Stimulated activated CD4-positive, alpha-beta T cell treated with anti-CD3 and anti-CD28 coated beads, Interleukin-1b, Interleukin-23, amount 100 ng/mL, for 4 hours (primary cell): ENCODE data around the gene SRPK1.

ENCODE experiments used
- DNase-seq, 2 donors: peaks; one replicate each; pipeline ENCODE4 v3.0.0-alpha.2; 2020; ENCODE audit warnings: low read depth in 2 of 2

The SRPK1 gene

DNA sequence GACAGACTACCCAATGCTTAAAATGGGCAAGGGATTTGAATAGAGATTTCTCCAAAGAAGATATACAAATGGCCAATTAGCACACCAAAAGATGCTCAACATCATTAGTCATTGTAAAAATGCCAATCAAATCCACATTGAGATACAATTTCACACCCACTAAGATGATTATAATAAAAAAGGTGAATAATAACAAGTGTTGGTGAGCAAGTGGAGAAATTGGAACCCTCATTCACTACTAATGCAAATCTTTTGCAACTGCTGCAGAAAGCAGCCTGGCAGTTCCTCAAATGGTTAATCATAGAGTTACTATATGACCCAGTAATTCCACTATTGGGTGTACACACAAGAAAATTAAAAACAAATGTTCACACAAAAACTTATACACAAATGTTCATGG lies 103.4 kb downstream of the SRPK1 start:
- DNase-seq: no peak

DNA sequence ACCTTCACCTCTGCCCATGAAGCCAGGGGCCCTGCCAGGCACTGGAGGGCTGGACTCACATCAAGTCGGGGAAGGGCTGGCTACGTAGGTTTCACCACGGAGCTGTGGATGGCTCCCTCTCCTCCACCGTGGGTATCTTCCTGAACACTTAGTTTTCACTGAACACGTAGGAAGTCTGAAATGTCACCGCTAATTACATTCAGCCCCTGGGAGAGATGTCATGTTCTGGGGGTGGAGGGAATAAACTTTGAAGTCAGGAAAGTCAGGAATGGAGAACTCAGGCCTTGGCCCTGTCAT lies 109.3 kb downstream of the SRPK1 start:
- no peak for DNase-seq

DNA sequence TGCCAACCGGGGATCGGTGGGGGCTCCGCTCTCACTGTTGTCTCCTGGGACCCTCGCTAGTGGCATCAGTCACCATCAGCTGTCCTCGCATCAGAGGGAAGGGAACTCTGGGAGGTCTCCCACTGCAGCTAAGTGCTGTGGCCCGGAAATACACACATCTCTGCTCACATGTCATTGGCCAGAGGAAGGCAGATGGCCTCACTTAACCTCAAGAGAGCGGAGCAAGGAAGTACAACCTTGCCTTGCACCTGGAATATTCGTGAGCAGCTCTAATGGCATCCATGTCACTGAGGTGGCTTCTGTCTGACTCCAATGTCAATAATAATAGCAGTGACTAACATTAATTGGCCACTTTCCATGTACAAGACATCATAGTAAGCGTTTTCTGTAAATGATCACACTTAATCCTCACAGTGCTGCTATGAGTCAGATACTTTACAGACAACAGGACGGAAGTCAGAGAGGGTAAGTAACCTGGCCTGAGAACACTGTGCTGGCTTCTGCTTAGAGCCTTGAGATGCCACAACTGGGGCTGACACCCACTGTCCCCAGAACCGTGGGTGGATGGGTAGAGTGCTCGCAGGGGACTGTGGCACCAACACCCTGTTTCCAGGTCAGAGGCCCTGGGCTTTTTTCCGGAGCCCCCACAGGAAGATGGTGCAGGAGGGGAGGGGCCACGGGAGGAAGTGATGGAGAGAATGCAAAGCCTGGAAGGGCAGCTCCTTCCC lies 109.8 kb downstream of the SRPK1 start:
- DNase-seq: no peak

DNA sequence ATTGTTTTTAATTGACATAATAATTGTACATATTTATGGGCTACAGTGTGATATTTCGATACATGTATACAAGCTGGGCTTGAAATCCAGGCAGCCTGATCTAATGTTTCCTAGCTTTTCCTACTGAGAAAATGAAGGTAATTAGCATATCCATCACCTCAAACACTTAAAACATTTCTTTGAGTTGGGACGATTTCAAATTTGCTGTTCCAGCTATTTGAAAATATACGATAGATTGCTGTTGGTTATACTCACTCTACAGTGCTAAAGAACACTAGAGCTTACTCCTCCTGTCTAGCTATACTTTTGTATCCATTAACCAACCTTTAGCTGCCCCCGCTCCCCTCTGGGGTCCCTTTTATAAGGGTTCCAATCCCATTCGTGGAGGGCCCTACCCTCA lies 111.1 kb downstream of the SRPK1 start:
- DNase-seq: no peak

DNA sequence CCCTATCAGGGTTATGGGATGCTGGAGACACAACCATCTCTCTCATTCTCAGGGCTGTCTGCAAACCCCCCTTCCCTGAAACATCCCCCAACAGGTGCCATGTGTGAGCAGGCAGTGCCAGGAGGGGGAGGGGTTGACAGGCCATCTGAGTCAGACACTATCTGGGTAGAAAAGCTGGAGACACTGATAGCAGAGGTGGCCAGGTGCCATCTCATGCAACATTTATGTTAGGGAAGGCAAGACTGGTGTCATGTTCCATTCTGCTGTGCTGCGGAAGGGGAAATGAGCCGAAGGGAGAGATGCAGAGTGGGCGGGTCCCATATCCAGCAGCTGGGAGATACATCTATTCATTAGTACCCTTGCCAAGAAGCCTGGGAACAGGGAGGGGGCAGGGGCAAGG lies 112.2 kb downstream of the SRPK1 start:
- DNase-seq: no peak

DNA sequence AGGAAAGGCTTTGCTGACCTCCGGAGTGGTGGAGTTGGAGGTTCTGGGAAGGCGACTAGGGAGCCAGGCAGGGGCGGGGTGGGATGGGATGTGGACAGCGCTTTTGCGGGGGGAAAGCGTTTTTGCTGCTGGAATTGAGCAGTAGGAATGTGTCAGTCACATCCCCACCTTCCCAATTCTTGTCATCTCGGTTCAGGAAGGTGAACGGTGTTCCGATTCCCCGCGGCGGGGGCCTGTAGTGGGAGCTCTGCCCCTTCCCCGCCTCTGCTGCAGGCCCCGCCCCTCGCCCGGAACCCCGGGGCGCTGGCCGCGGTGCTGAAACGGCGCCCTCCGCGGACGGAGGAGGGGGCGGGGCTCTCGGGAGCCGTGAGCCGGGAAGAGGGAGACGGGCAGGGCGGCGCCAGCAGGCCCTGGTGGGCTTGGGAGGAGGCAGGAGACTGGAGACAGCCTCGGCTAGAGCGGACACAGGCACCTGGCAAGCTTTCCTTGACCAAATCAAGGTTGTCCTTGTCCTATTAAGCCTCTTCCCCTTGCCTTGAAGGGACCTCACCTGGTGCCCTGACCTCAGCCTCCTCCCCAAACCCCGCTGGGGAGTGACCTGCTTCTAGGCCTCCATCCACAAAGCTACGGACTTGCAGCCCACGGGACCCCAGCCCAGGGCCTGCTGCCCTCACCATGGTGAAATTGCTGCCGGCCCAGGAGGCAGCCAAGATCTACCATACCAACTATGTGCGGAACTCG lies 115.7 kb downstream of the SRPK1 start, which contains the start of gene LHFPL5:
Gene LHFPL5 (plus strand): TSS at position 357 of the 741 bp plus-strand sequence. CDS start 319 bp downstream, at position 676.
- DNase-seq: peak; percentile 10 to 42

DNA sequence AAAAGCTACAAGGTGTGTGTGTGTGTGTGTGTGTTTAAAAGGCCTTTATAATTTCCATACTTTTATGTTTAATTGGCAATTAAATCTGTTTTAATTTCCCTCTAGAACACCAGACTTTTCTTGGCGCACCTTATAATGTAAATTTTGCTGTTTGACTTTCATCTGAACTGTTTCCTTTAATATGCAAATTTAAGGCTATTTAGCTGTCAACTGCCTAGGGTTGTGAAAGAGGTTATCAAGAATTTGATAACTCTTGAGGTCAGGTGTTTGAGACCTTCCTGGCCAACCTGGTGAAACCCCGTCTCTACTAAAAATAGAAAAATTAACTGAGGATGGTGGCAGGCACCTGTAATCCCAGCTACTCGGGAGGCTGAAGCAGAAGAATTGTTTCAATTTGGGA lies 119.8 kb downstream of the SRPK1 start:
- DNase-seq: no peak

DNA sequence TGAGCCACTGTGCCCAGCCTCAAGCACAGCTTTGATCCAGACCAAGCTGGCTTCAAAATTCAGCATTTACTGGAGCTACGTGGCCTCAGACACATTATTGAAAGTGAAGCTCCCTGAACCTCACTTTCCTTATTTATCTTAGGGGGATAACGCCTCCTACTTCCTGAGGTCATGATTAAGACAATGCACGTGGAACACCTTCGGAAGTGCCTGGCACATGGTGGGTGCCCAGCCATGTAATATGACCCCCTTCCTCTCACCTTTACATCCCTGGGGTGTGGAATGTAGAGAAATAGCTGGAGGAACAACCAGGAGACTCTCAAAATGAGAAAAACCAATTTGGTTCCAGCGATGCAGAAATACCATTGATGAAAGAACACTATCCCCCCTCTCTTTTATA lies 122.2 kb downstream of the SRPK1 start:
- no peak for DNase-seq

DNA sequence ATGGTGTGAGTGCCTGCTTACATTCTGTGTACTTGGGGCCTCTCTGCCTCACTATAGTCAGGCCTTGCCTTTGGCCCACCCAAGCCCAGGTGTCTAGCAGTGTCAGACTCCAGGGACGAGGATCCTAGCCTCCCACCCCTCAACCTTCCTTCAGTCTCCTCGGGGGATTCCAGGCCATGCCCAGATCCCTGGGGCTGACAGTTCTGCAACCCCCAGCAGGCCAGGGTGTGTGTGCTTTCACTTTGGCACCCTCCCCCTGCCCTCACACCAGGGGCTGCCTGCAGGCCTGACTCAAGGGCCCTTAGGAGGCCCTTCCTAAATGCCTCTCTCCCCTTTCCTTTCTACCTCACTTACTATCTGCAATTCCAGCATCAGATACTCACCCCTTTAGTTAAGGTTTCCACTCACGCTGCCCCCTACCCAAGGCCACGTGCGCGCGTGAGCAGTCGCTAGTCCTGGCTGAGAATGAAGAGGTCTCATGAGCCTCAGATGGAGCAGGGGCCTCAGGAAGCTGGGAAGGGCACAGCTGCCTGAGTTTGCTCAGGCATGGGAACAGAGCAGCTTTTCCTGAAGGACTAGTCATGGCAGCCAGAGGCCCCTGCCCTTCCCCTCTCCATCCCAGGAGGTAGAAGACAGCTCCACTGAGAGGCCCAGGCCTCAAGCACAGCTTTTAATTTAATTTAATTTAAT lies 122.9 kb downstream of the SRPK1 start:
- DNase-seq: no peak

DNA sequence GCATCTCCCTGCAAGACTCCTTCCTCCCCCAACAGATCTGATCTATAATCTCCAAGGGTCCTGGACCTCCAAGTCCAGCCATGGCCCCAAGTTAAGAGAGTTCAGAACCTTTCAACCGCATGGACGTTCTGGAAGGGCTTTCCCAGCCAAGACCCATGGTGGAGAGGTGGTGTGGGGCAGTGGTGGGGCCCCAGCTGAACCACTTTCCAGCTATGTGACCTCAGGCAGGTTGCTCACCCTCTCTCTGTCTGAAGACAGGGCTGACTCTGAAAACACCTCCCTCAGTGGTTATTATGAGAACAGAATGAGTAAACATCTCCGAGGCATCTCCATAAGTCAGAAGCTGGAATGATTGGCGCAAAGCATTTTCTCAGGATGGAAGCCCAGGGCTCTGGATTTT lies 124.7 kb downstream of the SRPK1 start:
- DNase-seq: no peak

DNA sequence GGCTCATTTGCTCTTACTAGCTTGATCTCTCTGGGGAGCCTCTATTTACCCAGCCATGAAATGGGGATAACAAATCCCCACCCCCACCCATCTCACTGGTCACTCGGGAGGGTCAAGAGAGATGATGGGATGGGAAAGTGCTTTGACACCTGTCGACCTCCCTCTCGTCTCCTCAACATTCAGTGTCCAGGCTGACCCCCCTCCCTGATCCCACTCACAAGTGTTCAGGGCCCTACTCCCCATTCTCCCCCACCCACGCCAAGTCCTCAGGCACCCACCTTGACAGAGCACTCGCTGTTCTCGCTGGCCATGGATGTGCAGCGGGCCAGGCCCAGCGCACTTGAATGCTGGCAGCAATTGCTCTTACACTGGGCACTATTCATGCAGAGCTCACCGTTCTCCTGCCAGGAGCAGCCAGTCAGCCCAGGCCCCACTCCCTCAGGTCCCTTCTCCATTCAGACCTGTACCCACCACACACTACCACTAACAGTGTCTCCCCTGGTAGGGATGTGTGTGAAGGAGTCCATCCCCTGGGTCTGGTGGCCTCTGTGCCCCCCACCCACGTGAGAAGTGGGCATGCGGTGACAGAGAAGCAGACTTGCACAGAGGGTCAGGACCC lies 125.3 kb downstream of the SRPK1 start:
- DNase-seq: no peak

DNA sequence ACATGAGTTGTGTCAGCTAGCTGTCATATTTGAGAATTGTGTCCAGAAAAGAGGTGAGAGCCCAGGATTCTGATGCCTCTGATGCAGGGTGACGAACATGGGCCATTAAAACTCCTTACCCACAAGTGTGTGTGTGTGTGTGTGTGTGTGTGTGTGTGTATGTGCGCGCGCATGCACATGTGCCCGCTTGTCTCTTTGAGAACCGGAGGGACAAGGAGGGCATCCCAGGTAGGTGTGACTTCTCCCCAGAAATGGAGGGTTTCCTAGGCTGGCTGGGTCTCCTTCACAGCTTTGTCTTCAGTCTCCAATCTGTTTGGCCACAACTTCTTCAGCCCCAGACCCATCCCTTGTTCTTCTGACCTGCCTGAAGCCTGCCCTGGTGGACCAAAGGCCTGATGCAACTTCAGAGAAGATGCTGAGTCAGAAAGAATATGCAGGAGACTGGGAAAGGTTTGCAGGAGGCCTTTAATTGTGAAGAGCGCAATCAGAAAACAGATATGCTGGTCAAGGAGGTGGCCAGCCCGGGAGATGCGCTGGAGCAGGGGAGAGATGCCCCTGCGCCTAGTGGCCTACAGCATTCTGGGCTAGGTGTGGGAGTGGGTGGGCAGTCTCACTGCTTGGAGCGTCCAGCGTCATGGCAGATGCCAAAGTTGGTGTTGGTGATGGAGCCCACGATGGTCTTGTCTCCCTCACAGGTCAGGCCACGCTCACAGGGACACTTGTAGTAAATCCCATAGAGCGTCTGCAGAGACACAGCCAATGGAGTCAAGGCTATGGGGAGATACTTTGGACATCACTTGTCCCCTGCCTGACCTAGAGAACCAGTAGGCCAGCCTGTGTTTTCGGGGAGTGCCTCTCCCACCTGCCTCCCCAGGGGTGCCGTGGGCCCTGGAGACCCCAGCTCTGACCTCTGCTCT lies 126.1 kb downstream of the SRPK1 start:
- no peak for DNase-seq

DNA sequence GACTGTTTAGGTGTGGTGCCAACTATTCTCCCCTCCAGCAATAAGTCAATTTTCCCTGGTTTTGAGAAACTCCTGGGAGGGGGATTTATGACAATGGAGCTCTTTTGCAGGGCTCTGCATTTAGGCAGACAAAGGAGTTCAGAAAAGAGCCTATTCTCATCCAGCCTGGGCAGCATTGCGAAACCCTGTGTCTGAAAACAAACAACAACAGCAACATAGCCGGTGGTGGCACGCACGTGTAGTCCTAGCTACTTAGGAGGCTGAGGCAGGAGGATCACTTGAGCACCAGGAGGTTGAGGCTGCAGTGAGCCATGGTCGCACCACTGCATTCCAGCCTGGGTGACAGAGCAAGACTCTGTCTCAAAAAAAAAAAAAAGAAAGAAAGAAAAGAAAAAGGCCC lies 130.2 kb downstream of the SRPK1 start:
- no peak for DNase-seq

DNA sequence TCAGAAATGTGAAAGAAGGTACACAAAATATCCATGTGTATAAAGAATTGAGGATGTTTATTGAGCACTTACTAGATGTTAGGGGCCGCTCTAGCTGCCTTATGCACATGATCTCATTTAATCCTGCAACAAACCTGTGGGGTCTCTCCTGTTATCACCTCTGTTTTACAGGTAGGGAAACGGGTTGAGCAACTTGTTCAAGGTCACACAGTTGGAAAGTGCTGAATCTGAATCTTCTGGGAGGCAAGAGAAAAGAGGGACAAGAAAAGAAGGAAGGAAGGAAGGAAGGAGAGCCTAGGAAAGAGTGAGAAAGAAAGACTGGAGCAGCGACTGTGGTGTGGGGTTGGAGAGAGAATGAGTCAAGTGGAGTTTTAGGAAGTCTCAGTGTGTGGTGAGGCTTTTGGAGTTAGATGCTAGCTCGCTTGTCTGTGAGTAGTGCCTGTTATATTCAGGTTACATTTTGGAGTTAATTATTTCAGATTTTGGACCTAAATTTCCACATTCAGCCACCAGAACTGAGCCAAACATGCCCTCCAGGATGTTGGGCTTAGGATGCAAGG lies 132.4 kb downstream of the SRPK1 start:
- DNase-seq: no peak

DNA sequence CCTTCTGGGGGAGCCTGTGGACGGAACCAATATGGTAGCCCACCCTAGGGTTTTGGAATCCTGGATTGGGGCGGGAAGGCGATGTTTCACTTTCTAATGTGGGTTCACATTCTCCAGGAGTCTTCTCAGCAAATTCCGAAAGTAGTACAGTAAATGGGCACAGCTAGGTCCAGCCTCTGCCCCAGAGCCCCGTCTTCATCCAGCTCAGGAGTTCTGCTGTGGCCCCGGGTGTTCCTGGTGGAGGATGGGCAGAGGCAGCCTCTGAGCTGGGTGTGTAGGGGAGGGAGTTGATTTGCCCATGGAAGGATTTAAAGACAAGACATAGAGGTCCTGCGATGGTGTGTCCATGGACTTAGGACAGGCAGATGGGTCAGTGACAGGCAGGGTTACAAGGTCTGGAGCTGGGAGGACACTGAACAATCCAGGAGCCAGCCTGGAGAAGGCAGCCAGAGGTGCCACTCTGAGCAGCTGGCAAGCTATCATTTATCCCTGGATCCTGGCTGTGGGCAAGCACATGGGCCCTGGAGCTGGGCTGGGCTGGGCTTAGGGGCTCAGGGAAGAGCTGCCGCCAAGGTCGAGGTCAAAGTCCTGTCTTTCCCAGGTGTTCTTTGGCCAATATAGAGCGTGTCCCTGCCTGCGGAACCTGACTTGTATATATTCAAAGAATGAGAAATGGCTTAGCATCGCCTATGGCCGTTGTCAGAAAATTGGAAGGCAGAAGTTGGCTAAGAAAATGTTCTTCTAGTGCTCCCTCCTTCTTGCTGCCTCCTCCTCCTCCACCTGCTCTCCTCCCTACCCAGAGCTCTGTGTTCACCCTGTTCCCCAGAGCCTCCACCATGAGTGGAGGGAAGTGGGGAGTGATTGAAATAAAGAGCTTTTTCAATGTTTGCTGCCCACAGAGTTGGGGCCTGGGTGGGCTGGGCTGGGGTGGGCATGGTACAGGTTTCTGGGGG lies 133.4 kb downstream of the SRPK1 start:
- no peak for DNase-seq

DNA sequence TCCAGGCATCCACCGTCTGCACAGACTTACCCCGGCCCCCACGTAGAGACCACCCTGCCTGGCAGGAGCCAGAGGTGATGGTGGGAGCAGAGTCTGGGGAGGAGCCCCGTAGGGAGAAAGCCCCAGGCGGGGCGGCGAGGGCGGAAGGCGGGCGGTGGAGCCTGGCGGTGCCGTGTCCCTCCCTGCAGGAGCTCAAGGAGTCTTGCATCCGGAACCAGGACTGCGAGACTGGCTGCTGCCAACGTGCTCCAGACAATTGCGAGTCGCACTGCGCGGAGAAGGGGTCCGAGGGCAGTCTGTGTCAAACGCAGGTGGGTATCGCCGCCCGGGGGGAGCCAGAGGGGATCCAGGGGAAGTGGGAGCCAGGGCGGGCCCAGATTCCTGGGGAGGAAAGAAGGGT lies 134.1 kb downstream of the SRPK1 start:
- DNase-seq: no peak

DNA sequence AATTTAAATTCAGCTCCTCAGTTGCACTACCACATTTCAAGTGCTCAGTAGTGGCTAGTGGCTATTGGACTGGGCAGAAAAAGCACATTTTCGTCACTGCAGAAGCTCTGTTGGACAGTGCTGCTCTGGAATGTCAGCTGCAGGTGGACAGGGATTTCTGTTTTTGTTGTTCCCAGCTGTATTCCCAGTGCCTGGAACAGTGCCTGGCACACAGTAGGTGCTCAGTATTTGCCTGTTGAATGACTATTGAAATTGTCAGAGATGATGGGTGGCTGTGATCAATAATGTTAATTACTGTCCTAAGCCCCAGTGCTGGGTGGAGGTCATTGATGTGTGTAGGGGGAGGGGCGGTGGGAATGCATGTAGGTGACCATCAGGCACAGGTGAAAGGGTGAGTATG lies 134.6 kb downstream of the SRPK1 start:
- DNase-seq: no peak

DNA sequence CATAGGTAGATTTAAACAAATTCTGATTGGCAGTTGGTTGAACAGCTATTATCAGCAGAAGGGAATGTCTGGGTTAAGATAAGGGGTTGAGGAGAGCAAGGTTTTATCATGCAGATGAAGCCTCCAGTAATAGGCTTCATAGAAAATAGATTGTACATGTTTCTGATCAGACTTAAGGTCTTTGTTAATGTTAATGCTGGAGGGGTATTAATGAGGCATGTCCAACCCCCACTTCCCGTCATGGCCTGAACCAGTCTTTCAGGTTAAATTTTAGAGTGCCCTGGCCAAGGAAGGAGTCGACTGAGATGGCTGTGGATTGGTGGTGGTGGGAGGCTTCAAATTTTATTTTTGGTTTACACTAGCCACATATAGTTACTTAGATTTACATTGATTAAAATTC lies 136.7 kb downstream of the SRPK1 start:
- DNase-seq: no peak
